Loucy (cell line): ENCODE measurements around the gene GALNT1.

Source experiments
- CTCF ChIP-seq: fragments of 200-600 bp; sonication (generic); conservative IDR thresholded peaks from 2 replicates; pipeline ENCODE4 v1.5.1; 2014; ENCODE audit warnings: mild to moderate bottlenecking, antibody characterized with exemption, low read length
- EZH2phosphoT487 ChIP-seq: fragments of 200-600 bp; IDR thresholded peaks from 2 replicates; pipeline ENCODE4 v1.6.1; 2018; ENCODE audit warnings: antibody characterized with exemption, mild to moderate bottlenecking, moderate library complexity, borderline replicate concordance

GRCh38 chr18:35688757-35689156 lies 107.2 kb downstream of the GALNT1 start:
- TF ChIP-seq CTCF (no peak), EZH2phosphoT487 (no peak)
